Endodermal cell (in vitro differentiated cells): ENCODE measurements around the gene GPC6. TPM values are rescaled to one million over a fixed set of nuclear protein-coding genes. Genes with fewer than 3 reads are reported as not detected.

ENCODE experiments used
- DNase-seq: peaks from one replicate; pipeline ENCODE4 v3.0.0-alpha.2; 2017
- H3K27ac ChIP-seq: 2 replicates; pipeline ENCODE4 v1.5.1; 2013; ENCODE audit warnings: mild to moderate bottlenecking, low read depth, low read length, moderate library complexity
- H3K27me3 ChIP-seq: 2 replicates; pipeline ENCODE4 v1.6.1; 2013; ENCODE audit warnings: mild to moderate bottlenecking, low read length, moderate library complexity; ENCODE audit not compliant: insufficient read depth, control insufficient read depth, poor library complexity, severe bottlenecking
- H3K36me3 ChIP-seq: 2 replicates; pipeline ENCODE4 v1.7.0; 2013; ENCODE audit warnings: mild to moderate bottlenecking, low read length, moderate library complexity; ENCODE audit not compliant: control insufficient read depth, insufficient read depth
- H3K4me1 ChIP-seq: one replicate; pipeline ENCODE4 v1.7.0; 2013; ENCODE audit warnings: low read length; ENCODE audit not compliant: control insufficient read depth, insufficient read depth
- H3K4me3 ChIP-seq: 2 replicates; pipeline ENCODE4 v1.5.1; 2013; ENCODE audit warnings: mild to moderate bottlenecking, low read length, moderate library complexity
- H3K9ac ChIP-seq: 2 replicates; pipeline ENCODE4 v1.6.1; 2013; ENCODE audit warnings: mild to moderate bottlenecking, low read length, moderate library complexity; ENCODE audit not compliant: poor library complexity, severe bottlenecking; ENCODE audit errors: extremely low read depth
- H3K9me3 ChIP-seq: 2 replicates; pipeline ENCODE4 v1.6.1; 2013; ENCODE audit warnings: mild to moderate bottlenecking, low read length, moderate library complexity; ENCODE audit not compliant: control insufficient read depth
- H3K27ac Mint-ChIP-seq: 2 replicates; pipeline ENCODE4 v1.8.0; 2020; ENCODE audit warnings: mixed read lengths
- H3K27me3 Mint-ChIP-seq: 2 replicates; pipeline ENCODE4 v1.8.0; 2021; ENCODE audit warnings: mild to moderate bottlenecking, mixed read lengths; ENCODE audit not compliant: insufficient read depth
- H3K36me3 Mint-ChIP-seq: 2 replicates; pipeline ENCODE4 v1.8.0; 2020; ENCODE audit warnings: low read depth, mixed read lengths
- H3K4me1 Mint-ChIP-seq: 2 replicates; pipeline ENCODE4 v1.8.0; 2020; ENCODE audit warnings: mixed read lengths
- H3K4me3 Mint-ChIP-seq: 2 replicates; pipeline ENCODE4 v1.8.0; 2020; ENCODE audit warnings: mild to moderate bottlenecking, moderate library complexity, mixed read lengths
- H3K9me3 Mint-ChIP-seq: 2 replicates; pipeline ENCODE4 v1.8.0; 2020; ENCODE audit warnings: mild to moderate bottlenecking, mixed read lengths
- CTCF ChIP-seq: fragments of 200-600 bp; sonication (generic); conservative IDR thresholded peaks from 2 replicates; pipeline ENCODE4 v1.5.0; 2021; ENCODE audit warnings: antibody characterized with exemption, mild to moderate bottlenecking
- WGBS, 2 experiments: methylation state at CpG; one replicate each; pipeline versions ENCODE4 v1.1.5 to v1.1.7; 2013; ENCODE audit warnings: missing lambda C conversion rate in 2 of 2, mixed read lengths in 1 of 2; ENCODE audit not compliant: insufficient coverage in 1 of 2, insufficient read length in 1 of 2; 5-methylcytosine and 5-hydroxymethylcytosine counted together
- total RNA-seq, 2 donors: library from RNA; stranded (reverse); fragmentation: NEBNext Ultra II Directional in 1 of 2; extraction: Animal tissue kit (Norgen Biotek cat#: 25700) in 1 of 2; gene quantifications; 2 replicates in 1 of 2; 3 replicates in 1 of 2; pipeline ENCODE4 v1.2.1, GENCODE V29; 2021

GPC6 gene
- total RNA-seq, 2 donors from 2014 or later, result 69.6 to 80.4 TPM

DNA sequence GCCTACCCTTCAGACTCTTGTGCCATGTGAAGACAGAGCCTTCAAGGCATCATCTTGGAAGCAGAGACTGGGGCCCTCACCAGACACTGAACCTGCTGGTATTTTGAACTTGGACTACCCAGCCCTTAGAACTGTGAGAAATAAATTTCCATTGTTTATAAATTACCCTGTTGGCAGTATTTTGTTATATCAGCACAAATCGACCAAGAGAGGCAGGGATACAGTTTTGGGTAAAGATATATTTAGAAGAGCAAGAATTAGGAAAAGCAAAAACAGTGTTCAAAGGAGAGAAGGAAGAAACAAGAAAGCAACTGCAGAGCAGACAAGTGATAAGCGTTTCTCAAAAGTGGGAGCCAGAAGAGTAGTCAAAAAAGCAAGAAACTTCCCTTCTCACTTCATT, 652.1 kb downstream of the GPC6 start:
- Histone ChIP-seq H3K9me3 (peaks cover 16% of the 10 kb centered on the region), H3K9ac (no peak overlapping the region), H3K36me3 (peaks cover 5% of the 10 kb centered on the region), H3K4me1 (no peaks in the 10 kb centered on the region), H3K27me3 (no peaks in the 10 kb centered on the region), H3K4me3 (peak overlapping the region; percentile 62), H3K27ac (no peak overlapping the region)
- peaks cover 12% of the 10 kb centered on the region for H3K4me1 Mint-ChIP-seq
- H3K27me3 Mint-ChIP-seq, result no peaks in the 10 kb centered on the region
- no peak overlapping the region for H3K4me3 Mint-ChIP-seq
- H3K36me3 Mint-ChIP-seq, result peaks cover 13% of the 10 kb centered on the region
- no peak for DNase-seq
- no peak overlapping the region for H3K27ac Mint-ChIP-seq
- 96 to 100% methylated on average over 1 to 2 of the region's 2 CpGs for WGBS, 2 experiments
- peaks cover 16% of the 10 kb centered on the region for H3K9me3 Mint-ChIP-seq
- TF ChIP-seq CTCF, result no peak

GRCh38 chr13:93881411-93881810, 654.8 kb downstream of the GPC6 start:
- Mint-ChIP-seq H3K4me1 (peaks cover 11% of the 10 kb centered on the region), H3K27ac (no peak overlapping the region), H3K4me3 (no peak overlapping the region), H3K27me3 (no peaks in the 10 kb centered on the region), H3K36me3 (peaks cover 11% of the 10 kb centered on the region), H3K9me3 (peaks cover 16% of the 10 kb centered on the region)
- no peak for DNase-seq
- WGBS, 2 experiments, result 78 to 83% methylated on average over 1 of the region's 2 CpGs
- Histone ChIP-seq H3K9me3 (peaks cover 16% of the 10 kb centered on the region), H3K27me3 (no peaks in the 10 kb centered on the region), H3K9ac (no peak overlapping the region), H3K4me3 (no peak overlapping the region), H3K27ac (no peak overlapping the region), H3K36me3 (peaks cover 5% of the 10 kb centered on the region), H3K4me1 (no peaks in the 10 kb centered on the region)
- TF ChIP-seq CTCF, result no peak

- H3K27me3 Mint-ChIP-seq, result no peaks in the 10 kb centered on the region
- H3K27ac Mint-ChIP-seq, result no peak overlapping the region
- no peak overlapping the region for H3K4me3 ChIP-seq
- 60 to 86% methylated on average over 1 to 4 of the region's 6 CpGs for WGBS, 2 experiments
- H3K9ac ChIP-seq, result no peak overlapping the region
- no peak for TF ChIP-seq CTCF
- peaks cover 11% of the 10 kb centered on the region for H3K4me1 Mint-ChIP-seq
- H3K27me3 ChIP-seq, result no peaks in the 10 kb centered on the region
- H3K9me3 ChIP-seq, result peaks cover 16% of the 10 kb centered on the region
- no peak overlapping the region for H3K27ac ChIP-seq
- no peak for DNase-seq
- peaks cover 16% of the 10 kb centered on the region for H3K9me3 Mint-ChIP-seq
- peaks cover 5% of the 10 kb centered on the region for H3K36me3 ChIP-seq
- peaks cover 11% of the 10 kb centered on the region for H3K36me3 Mint-ChIP-seq
- H3K4me3 Mint-ChIP-seq, result no peak overlapping the region
- no peaks in the 10 kb centered on the region for H3K4me1 ChIP-seq
These were observed 655.6 kb downstream of the GPC6 start for GRCh38 chr13:93882086-93882651.
